ENCODE data around the gene EXOC4.

EXOC4 gene

DNA sequence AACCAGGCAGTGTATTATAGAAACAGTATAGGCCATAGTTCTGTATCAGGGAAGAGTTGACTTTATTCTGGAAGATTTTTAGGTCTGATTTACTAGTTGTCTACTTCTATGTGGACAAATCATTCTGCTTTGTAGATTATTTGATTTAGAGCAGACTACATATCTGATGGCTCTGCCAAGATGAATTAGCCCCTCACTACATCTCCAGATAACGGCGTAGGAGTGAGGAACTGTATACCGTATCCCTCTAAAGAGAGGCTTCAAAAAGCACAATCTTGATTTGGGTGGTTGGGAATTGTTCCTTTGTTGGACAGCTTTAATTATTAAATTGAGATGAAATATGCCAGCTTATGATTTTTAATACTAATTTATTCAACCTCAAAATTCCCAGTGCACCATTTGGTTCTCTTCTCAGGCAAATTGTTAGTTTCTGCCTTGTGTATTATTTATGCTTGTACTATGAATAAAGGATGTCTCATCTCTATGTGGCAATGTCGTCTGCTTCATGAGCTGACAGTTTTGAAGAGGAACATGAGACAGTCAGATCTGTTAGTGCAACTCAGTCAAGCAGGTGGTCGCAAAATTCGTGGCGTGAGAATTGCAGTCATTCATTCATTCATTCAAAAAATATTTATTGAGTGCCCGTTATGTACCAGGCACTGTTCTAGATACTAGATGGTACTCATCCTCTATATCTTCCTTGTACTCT, 422.8 kb downstream of the EXOC4 start:
- TF ChIP-seq, protein P1, sequence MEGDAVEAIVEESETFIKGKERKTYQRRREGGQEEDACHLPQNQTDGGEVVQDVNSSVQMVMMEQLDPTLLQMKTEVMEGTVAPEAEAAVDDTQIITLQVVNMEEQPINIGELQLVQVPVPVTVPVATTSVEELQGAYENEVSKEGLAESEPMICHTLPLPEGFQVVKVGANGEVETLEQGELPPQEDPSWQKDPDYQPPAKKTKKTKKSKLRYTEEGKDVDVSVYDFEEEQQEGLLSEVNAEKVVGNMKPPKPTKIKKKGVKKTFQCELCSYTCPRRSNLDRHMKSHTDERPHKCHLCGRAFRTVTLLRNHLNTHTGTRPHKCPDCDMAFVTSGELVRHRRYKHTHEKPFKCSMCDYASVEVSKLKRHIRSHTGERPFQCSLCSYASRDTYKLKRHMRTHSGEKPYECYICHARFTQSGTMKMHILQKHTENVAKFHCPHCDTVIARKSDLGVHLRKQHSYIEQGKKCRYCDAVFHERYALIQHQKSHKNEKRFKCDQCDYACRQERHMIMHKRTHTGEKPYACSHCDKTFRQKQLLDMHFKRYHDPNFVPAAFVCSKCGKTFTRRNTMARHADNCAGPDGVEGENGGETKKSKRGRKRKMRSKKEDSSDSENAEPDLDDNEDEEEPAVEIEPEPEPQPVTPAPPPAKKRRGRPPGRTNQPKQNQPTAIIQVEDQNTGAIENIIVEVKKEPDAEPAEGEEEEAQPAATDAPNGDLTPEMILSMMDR (IDR thresholded peaks at IDR 0.05; ENCODE audit: low read depth, low read length), result no peak
- DNase-seq (ENCODE audit: extremely low read depth, low read depth), result no peak

DNA sequence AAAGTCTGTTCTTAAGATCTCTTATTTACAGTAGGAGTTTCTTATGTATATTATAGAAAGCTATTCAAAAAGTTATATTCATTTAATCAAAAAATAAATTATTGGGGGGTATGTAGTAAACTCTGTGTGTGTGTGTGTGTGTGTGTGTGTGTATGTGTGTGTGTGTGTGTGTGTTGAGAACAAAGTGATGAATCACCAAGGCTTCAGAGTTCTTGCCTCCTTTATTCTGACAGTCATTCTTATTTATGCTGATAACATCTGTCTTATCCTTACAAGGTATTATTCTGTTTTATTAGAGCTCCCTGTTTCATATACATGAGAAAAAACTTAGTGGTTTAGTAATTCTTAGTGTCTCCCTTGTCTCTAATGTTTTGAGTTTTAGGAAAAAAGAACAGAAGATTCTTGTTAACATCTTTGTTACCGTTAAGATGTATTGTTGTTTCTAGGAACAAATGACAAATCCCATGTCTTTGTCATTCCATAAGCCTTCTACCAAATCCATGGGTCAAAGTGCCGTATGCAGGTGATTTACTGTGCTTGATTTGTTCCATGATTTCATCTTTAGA, 424.0 kb downstream of the EXOC4 start:
- DNase-seq (ENCODE audit: extremely low read depth, low read depth), result no peak
- TF ChIP-seq, protein P1 (IDR thresholded peaks at IDR 0.05; ENCODE audit: low read depth, low read length), result no peak

DNA sequence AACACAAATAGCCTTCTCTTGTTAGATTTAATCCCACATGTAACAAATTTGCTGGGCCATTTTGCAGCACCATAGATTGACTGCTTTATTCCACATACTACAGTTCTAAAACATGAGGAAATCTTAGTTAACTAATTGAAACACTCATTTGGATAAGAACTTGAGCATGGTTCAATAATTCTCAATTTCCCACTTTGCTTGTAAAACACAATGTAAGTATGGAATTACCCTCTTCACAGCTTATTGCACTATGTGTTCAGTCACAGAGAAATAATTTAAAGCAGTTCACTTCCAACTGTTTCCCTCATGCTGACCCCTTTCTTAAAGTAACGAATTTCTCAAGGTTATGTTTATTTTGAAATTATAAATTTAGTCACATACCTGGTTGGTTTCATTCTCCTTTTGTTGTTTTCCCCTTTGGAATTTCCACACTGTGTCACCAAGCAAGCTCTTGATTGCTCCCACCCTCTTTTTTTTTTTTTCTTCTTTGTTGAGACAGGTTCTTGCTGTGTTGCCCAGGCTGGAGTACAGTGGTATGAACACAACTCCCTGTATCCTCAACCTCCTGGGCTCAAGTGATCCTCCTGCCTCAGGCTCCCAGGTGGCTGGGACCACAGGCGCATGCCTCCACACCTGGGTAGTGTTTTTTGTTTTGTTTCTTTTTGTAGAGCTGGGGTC, 425.4 kb downstream of the EXOC4 start:
- DNase-seq (ENCODE audit: extremely low read depth, low read depth), result no peak

DNA sequence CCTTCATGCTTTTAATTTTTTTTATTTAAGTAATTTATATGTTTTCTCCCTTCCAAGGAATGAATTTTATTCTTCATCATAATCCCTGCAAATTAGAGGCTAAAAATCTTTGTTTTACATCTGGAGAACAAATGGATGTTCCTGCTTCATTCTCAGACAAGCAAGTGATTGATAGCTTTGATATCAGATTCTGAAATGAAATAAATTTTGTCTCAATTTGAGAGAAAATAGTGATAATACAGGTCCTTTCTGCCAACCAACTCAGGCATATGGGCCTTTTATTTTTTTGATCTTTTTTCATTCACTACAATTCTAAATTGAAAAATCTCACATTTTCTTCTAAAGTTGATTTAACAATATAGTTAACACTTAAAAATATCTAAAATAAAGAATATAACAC, 427.1 kb downstream of the EXOC4 start:
- no peak for DNase-seq (ENCODE audit: extremely low read depth, low read depth)
- TF ChIP-seq, protein P1 (IDR thresholded peaks at IDR 0.05; ENCODE audit: low read depth, low read length), result no peak

More for the DNA sequence above, 425.4 kb downstream of the EXOC4 start:
- TF ChIP-seq, protein P1 (IDR thresholded peaks at IDR 0.05; ENCODE audit: low read depth, low read length), result no peak

DNA sequence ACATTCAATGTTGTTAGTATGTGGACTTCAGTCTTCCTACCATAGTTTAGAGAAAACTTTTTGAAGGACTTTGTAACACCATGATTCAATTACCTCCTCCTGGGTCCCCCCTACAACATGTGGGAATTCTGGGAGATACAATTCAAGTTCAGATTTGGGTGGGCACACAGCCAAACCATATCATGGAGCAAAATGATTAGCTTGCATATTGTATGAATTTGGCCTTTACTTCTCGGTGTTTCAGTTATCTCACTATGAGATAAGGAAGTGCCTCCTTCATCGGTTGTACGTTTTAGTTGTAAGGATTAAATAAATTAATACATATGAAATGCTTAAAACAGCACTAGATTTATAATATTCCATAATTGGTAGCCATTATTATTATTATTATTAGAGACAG, 428.7 kb downstream of the EXOC4 start:
- TF ChIP-seq, protein P1 (IDR thresholded peaks at IDR 0.05; ENCODE audit: low read depth, low read length), result no peak
- no peak for DNase-seq (ENCODE audit: extremely low read depth, low read depth)

DNA sequence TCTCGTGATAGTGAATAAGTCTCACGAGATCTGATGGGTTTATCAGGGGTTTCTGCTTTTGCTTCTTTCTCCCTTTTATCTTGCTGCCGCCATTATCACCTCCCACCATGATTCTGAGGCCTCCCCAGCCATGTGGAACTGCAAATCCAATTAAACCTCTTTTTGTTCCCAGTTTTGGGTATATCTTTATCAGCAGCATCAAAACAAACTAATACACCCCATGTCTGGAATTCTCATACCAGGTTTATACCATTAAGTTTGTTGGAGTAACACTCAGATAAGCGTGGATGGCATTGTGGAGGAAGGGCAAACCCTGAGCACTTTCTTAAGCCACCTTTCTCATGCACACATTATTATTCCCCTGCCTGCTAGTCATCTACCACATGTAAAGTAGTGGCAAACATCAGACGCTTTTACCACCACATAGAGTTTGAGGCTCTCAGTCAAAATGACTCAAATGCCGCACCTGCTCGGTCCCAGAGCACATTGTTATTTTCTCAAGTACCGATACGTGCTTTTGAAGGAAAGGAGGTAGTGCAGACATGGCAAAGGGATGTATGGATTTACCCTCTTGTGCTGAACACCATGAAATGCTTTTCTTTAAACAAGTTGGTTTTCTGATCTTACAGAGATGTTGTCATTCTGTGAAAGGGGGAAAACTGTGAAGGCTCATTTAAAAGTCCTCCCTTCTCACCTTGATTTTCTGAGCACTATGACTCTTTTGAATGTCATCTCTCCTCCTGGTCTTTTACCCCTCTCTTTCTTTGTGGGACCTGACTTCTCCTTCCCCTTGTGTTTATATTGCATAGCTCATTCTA, 429.7 kb downstream of the EXOC4 start:
- no peak for DNase-seq (ENCODE audit: extremely low read depth, low read depth)
- TF ChIP-seq, protein P1 (IDR thresholded peaks at IDR 0.05; ENCODE audit: low read depth, low read length), result no peak

Measured in AG09319 (cell line).